Ascending aorta (tissue), 2 donors: ENCODE data around the gene DNAJB2. TPM values are rescaled to one million over a fixed set of nuclear protein-coding genes. Genes with fewer than 3 reads are reported as not detected.

Experiments
- DNase-seq, 2 donors: peaks; one replicate each; pipeline ENCODE4 v3.0.0-alpha.2; 2019; ENCODE audit warnings: low spot score in 2 of 2
- H3K27ac ChIP-seq, 2 donors: fragments of 200-600 bp; sonication (generic); one replicate each; pipeline ENCODE4 v1.5.1; 2016 to 2017; ENCODE audit warnings: mild to moderate bottlenecking in 1 of 2
- H3K27me3 ChIP-seq: fragments of 200-600 bp; sonication (generic); one replicate; pipeline ENCODE4 v1.5.1; 2017
- H3K36me3 ChIP-seq, 2 donors: fragments of 200-600 bp; sonication (generic); one replicate each; pipeline ENCODE4 v1.5.1; 2016
- H3K4me1 ChIP-seq, 2 donors: fragments of 200-600 bp; sonication (generic); one replicate each; pipeline ENCODE4 v1.5.1; 2016 to 2017; ENCODE audit warnings: mild to moderate bottlenecking in 1 of 2
- H3K4me3 ChIP-seq, 2 donors: fragments of 200-600 bp; sonication (generic); one replicate each; pipeline ENCODE4 v1.5.1; 2016 to 2017; ENCODE audit warnings: mild to moderate bottlenecking in 1 of 2
- H3K9me3 ChIP-seq, 2 donors: fragments of 200-600 bp; sonication (generic); one replicate each; pipeline ENCODE4 v1.5.1; 2016
- CTCF ChIP-seq, 3 experiments: fragments of 200-600 bp in 2 of 3; fragments of 450-650 bp in 1 of 3; sonication (generic) in 2 of 3; IDR thresholded peaks; one replicate each; pipeline ENCODE4 v1.5.1; 2016 to 2019; ENCODE audit warnings: antibody characterized with exemption in 3 of 3, mild to moderate bottlenecking in 1 of 3, moderate library complexity in 1 of 3
- intact Hi-C: fragments of 100-400 bp; cut with DNase I; formaldehyde crosslinking; loops from one replicate; pipeline ENCODE4 v1.15.1; 2023
- total RNA-seq: library from RNA; depleted of rRNA; stranded (reverse); fragments of >200 nt; gene quantifications from one replicate; pipeline ENCODE4 v1.1.0, GENCODE V29; 2016

The DNAJB2 gene
- total RNA-seq, 1 donor from 2014 or later = 51.0 TPM

GRCh38 chr2:219332542-219332941 is 53.4 kb downstream of the DNAJB2 start, which contains the start of gene RESP18:
RESP18 (minus strand) TSS chr2:219332744.
- Histone ChIP-seq H3K27ac (no peak within 1 kb of the TSS), H3K36me3 (no peaks in the 10 kb centered on the region), H3K27me3 (peaks cover 5% of the 10 kb centered on the region), H3K4me3 (no peak within 1 kb of the TSS), H3K4me1 (no peaks in the 10 kb centered on the region), H3K9me3 (no peaks in the 10 kb centered on the region)
- no peak for DNase-seq
- TF ChIP-seq CTCF (IDR thresholded peaks at IDR 0.05) = no peak
- intact Hi-C loops = no loop called here

GRCh38 chr2:219334076-219334475 is 54.9 kb downstream of the DNAJB2 start:
- H3K4me1 ChIP-seq = no peaks in the 10 kb centered on the region
- no peak for TF ChIP-seq CTCF (IDR thresholded peaks at IDR 0.05)
- no peak overlapping the region for H3K27ac ChIP-seq
- DNase-seq = no peak
- peaks cover 5% of the 10 kb centered on the region for H3K27me3 ChIP-seq
- H3K4me3 ChIP-seq = no peak overlapping the region
- no peaks in the 10 kb centered on the region for H3K9me3 ChIP-seq
- H3K36me3 ChIP-seq = no peaks in the 10 kb centered on the region
- intact Hi-C loops = no loop called here

GRCh38 chr2:219335373-219335786 is 56.2 kb downstream of the DNAJB2 start:
- Histone ChIP-seq H3K36me3 (no peaks in the 10 kb centered on the region), H3K4me3 (no peak overlapping the region), H3K9me3 (no peaks in the 10 kb centered on the region), H3K27me3 (peaks cover 5% of the 10 kb centered on the region), H3K27ac (no peak overlapping the region), H3K4me1 (no peaks in the 10 kb centered on the region)
- DNase-seq = no peak
- intact Hi-C loops = no loop called here
- TF ChIP-seq CTCF (IDR thresholded peaks at IDR 0.05) = no peak

Other genes with a start within 250 kb of the DNAJB2 start
- gene CFAP65, start 237.8 kb upstream of the DNAJB2 start, total RNA-seq = not detected
- not detected for gene IHH, start 218.4 kb upstream of the DNAJB2 start, total RNA-seq
- 21.6 TPM for gene NHEJ1, start 118.6 kb upstream of the DNAJB2 start, total RNA-seq
- gene SLC23A3, start 109.3 kb upstream of the DNAJB2 start, total RNA-seq = 14.2 TPM
- 49.4 TPM for gene CNPPD1, start 102.4 kb upstream of the DNAJB2 start, total RNA-seq
- 83.5 TPM for gene RETREG2, start 101.1 kb upstream of the DNAJB2 start, total RNA-seq
- gene ZFAND2B, start 72.6 kb upstream of the DNAJB2 start, total RNA-seq = 225 TPM
- 17.9 TPM for gene ABCB6, start 60.4 kb upstream of the DNAJB2 start, total RNA-seq
- 135 TPM for gene ATG9A, start 49.7 kb upstream of the DNAJB2 start, total RNA-seq
- 53.1 TPM for gene ANKZF1, start 49.6 kb upstream of the DNAJB2 start, total RNA-seq
- 1.8 TPM for gene GLB1L, start 33.9 kb upstream of the DNAJB2 start, total RNA-seq
- 15.2 TPM for gene STK16, start 33.9 kb upstream of the DNAJB2 start, total RNA-seq
- gene TUBA4B, start 26.1 kb upstream of the DNAJB2 start, total RNA-seq = not detected
- gene TUBA4A, start 25.4 kb upstream of the DNAJB2 start, total RNA-seq = 71.1 TPM
- gene PTPRN, start 30.0 kb downstream of the DNAJB2 start, total RNA-seq = not detected
- not detected for gene RESP18, start 53.4 kb downstream of the DNAJB2 start, total RNA-seq
- 113 TPM for gene DNPEP, start 108.5 kb downstream of the DNAJB2 start, total RNA-seq
- 182 TPM for gene DES, start 139.0 kb downstream of the DNAJB2 start, total RNA-seq
- gene SPEG, start 155.5 kb downstream of the DNAJB2 start, total RNA-seq = 390 TPM
- gene GMPPA, start 219.5 kb downstream of the DNAJB2 start, total RNA-seq = 11.4 TPM
- not detected for gene ASIC4, start 235.1 kb downstream of the DNAJB2 start, total RNA-seq